Measurements from ENCODE around the gene PADI1.
"Not testable (repeated sequence)": the region's sequence is repeated elsewhere in the genome, so short reads cannot be mapped to it uniquely, and the experiment has no call there.

Gene PADI1

DNA sequence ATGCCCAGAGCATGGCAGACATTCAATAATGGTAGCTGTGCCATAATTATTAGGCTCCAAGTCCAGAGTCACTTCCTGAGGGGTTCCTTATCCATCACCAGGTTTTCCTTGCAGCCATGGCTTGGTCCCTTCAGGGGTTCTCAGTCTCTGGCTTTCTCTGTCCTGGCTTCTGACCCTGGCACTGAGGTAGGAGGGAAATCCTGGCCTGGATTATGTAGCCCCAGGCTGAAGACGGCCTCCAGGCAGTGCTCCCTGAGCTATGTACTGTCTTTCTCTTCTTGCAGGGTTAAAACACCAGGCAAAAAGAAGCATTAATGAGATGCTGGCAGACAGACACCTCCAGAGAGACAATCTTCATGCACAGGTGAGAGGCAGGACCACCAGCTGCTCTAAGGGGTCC lies 34.5 kb downstream of the PADI1 start:
- Mint-ChIP-seq H3K9me3 (peaks cover 4% of the 10 kb centered on the region), H3K4me1 (peaks cover 27% of the 10 kb centered on the region), H3K36me3 (ENCODE audit: low read depth) (no peaks in the 10 kb centered on the region), H3K27ac (no peak overlapping the region), H3K4me3 (peak overlapping the region; percentile 48), H3K27me3 (ENCODE audit: low read depth, poor library complexity) (peaks cover 77% of the 10 kb centered on the region)
- DNase-seq, result peak; percentile 83
- no peak for TF ChIP-seq CTCF (IDR thresholded peaks at IDR 0.05)

GRCh38 chr1:17241011-17241779 lies 36.3 kb downstream of the PADI1 start:
- H3K27ac Mint-ChIP-seq; H3K9me3 Mint-ChIP-seq; H3K36me3 Mint-ChIP-seq (ENCODE audit: low read depth); DNase-seq: not testable (repeated sequence)
- peaks cover 42% of the 10 kb centered on the region for H3K4me1 Mint-ChIP-seq
- H3K4me3 Mint-ChIP-seq, result peak overlapping the region; percentile 65
- H3K27me3 Mint-ChIP-seq (ENCODE audit: low read depth, poor library complexity), result peaks cover 69% of the 10 kb centered on the region

DNA sequence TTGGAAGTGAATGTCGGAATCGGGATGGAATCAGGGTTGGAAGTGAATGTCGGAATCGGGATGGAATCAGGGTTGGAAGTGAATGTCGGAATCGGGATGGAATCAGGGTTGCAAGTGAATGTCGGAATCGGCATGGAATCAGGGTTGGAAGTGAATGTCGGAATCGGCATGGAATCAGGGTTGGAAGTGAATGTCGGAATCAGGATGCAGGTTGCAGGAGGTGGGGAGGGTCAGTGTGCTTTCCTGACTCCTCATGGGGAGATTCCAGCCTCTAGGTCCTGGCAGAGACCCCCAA lies 36.8 kb downstream of the PADI1 start:
- not testable (repeated sequence) for H3K27ac Mint-ChIP-seq; H3K36me3 Mint-ChIP-seq (ENCODE audit: low read depth); H3K9me3 Mint-ChIP-seq; DNase-seq; H3K4me3 Mint-ChIP-seq
- peaks cover 47% of the 10 kb centered on the region for H3K4me1 Mint-ChIP-seq
- H3K27me3 Mint-ChIP-seq (ENCODE audit: low read depth, poor library complexity), result peaks cover 69% of the 10 kb centered on the region

- Mint-ChIP-seq H3K4me3 (no peak overlapping the region), H3K4me1 (peaks cover 54% of the 10 kb centered on the region), H3K36me3 (ENCODE audit: low read depth) (no peaks in the 10 kb centered on the region), H3K9me3 (peaks cover 4% of the 10 kb centered on the region), H3K27ac (no peak overlapping the region), H3K27me3 (ENCODE audit: low read depth, poor library complexity) (peaks cover 59% of the 10 kb centered on the region)
- TF ChIP-seq CTCF (IDR thresholded peaks at IDR 0.05), result no peak
- DNase-seq, result no peak
These were observed 38.3 kb downstream of the PADI1 start for GRCh38 chr1:17243274-17243673.

- DNase-seq, result peak; percentile 69
- peak overlapping the region; percentile 29 for H3K4me3 Mint-ChIP-seq
- peaks cover 46% of the 10 kb centered on the region for H3K27me3 Mint-ChIP-seq (ENCODE audit: low read depth, poor library complexity)
- H3K4me1 Mint-ChIP-seq, result peaks cover 46% of the 10 kb centered on the region
- TF ChIP-seq CTCF (IDR thresholded peaks at IDR 0.05), result no peak
- H3K36me3 Mint-ChIP-seq (ENCODE audit: low read depth), result no peaks in the 10 kb centered on the region
- peaks cover 4% of the 10 kb centered on the region for H3K9me3 Mint-ChIP-seq
- H3K27ac Mint-ChIP-seq, result peak overlapping the region; percentile 86
These were observed 40.2 kb downstream of the PADI1 start for GRCh38 chr1:17244821-17245740.

GRCh38 chr1:17245816-17246325 lies 40.9 kb downstream of the PADI1 start:
- peaks cover 45% of the 10 kb centered on the region for H3K4me1 Mint-ChIP-seq
- TF ChIP-seq CTCF (IDR thresholded peaks at IDR 0.05), result no peak
- peaks cover 4% of the 10 kb centered on the region for H3K9me3 Mint-ChIP-seq
- H3K4me3 Mint-ChIP-seq, result peak overlapping the region; percentile 30
- no peak for DNase-seq
- H3K27me3 Mint-ChIP-seq (ENCODE audit: low read depth, poor library complexity), result peaks cover 38% of the 10 kb centered on the region
- H3K36me3 Mint-ChIP-seq (ENCODE audit: low read depth), result no peaks in the 10 kb centered on the region
- H3K27ac Mint-ChIP-seq, result peak overlapping the region; percentile 86

Data from nephron progenitor cell (in vitro differentiated cells).